Measurements from ENCODE around the gene ADAMTS17.
"Not testable (repeated sequence)": the region's sequence is repeated elsewhere in the genome, so short reads cannot be mapped to it uniquely, and the experiment has no call there.

Gene ADAMTS17

DNA sequence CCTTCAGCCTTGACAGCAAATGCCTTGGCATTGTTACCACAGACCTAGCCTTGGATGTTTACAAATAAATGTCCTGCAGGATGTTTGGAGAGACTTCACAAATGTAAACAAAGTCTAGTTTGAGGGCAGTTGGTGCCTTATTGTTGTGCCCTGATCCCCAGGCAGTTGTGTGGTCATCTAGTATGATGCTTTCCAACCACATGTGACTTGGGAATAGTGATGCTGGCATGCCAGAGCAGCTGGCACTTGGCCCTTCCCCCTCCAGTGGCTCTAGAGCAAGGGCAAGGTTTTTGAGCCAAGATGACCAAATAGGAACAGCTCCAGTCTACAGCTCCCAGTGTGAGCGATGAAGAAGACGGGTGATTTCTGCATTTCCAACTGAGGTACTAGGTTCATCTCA lies 258.2 kb downstream of the ADAMTS17 start:
- DNase-seq (ENCODE audit: low read depth) = no peak

DNA sequence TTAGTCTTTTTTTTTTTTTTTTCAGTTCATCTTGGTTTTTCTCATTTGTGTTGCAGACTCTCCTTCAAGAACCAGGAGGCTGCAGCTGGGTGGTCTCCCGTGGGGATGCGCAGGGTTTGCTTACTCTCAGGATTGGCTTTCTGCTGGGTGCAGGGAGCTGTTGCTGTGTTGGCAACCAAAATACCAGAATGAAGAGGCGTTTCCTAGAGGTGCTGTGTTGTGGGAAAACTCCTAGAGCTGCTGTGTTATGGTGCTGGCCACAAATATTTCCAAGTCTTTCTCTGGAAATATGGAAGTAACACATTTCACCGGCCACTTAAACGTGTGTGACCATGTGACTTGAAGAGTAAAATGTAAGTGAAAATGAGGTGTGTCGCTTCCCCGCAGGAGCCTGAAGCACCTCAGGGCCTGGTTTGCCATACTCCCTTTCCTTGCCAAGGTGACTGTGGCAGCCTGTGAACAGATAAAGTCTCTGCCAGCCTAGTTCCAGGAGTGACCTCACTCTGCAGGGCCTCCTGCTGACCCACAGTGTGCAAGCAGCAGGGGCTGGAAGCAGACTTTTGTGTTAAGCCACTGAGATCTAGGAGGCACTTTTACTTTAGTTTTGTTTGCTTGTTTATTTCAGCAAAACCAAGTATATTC lies 258.9 kb downstream of the ADAMTS17 start:
- no peak for DNase-seq (ENCODE audit: low read depth)

DNA sequence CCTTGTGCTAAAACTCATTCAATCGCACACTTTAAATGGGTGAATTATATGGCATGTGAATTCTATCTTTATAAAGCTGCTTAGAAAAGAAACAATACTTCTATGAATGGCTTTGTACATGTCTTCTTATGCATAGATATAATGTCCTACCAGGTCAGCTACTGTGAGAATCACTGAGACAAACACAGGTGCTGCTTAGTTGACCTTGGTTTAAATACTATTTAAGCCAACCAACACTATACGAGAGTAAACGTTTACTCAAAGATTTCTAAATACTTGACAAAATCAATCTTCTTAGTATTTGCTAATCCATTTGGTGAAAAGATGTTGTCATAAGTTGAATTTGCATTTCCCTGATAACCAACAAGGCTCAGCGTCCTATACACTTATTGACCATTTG lies 260.3 kb downstream of the ADAMTS17 start:
- DNase-seq (ENCODE audit: low read depth) = no peak

DNA sequence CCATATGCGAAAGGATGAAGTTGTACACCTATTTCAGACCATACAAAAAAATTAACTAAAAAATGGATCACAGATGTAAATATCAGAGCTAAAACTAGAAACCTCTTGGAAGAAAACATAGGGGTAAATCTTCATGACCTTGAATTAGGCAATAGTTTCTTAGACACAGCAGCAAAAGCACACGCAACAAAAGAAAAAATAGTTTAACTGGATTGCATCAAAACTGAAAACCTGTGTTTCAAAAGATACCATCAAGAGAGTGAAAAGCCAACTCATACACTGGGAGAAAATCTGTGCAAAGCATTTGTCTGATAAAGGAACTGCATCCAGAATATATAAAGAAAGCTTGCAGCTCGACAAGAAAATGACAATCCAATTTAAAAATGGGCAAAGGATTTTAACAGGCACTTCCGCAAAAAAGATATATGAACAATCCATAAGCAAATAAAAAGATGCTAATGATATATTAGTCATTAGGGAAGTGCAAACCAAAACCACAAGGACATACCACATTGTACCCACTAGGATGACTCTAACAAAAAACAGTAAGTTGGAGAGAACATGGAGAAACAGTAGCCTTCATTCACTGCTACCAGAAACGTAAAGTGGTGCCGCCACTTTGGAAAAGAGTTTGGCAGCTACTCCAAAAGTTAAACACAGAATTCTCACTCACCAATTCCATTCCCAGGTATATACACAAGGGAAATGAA lies 263.1 kb downstream of the ADAMTS17 start:
- peak; percentile 13 for DNase-seq (ENCODE audit: low read depth)

DNA sequence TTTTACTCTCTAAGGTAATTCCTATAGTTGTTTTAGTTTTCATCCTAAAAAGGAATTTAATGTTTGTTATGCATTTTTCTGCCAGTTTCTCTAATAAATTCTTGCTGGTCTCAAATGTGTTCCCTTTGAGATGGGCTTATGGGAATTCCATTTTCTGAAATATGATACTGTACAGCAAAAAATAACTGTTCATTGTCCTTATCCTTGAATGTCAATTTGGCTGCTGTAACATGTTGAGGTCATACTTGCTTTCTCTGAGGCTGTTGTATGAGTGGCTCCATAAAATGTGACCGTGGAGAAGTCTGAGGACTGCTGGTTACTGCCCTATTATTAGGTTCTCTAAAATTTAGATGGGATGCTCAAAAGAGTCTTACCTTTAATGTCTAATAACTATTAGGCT lies 266.5 kb downstream of the ADAMTS17 start:
- DNase-seq (ENCODE audit: low read depth) = no peak

DNA sequence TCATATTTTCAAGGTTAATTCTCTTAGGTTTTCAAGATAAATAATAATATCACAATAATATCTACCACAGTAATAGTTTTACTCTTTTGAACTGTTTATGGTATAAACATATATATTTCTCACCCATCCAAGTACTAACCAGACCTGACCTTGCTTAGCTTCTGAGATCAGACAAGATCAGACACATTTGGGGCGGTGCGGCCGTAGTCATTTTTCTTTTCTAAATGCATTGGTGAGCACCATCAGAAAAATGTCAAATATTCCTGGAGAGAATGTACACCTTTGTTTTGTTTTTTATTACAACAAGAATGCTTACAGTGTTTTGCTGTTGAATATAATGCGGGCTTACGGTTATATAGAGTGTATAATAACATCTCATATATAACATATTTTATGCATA lies 267.8 kb downstream of the ADAMTS17 start:
- no peak for DNase-seq (ENCODE audit: low read depth)

DNA sequence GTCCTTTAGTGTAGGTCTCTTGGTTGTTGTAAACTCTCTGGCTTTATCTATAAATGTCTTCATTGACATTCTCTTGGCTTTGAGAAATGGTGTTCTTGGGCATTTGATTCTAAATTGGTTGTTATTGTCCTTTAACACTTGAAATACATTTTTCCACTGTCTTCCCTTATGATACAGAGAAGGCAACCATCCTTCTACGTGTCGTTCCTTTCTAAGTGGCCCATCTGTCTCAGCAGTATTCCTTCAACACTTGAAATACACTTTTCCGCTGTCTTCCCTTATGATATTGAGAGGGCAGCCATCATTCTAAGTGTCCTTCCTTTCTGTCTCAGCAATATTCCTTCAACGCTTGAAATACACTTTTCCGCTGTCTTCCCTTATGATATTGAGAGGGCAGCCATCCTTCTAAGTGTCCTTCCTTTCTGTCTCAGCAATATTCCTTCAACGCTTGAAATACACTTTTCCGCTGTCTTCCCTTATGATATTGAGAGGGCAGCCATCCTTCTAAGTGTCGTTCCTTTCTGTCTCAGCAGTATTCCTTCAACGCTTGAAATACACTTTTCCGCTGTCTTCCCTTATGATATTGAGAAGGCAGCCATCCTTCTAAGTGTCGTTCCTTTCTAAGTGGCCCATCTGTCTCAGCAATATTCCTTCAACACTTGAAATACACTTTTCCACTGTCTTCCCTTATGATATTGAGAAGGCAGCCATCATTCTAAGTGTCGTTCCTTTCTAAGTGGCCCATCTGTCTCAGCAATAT lies 275.1 kb downstream of the ADAMTS17 start:
- not testable (repeated sequence) for DNase-seq (ENCODE audit: low read depth)

GRCh38 chr15:100061944-100062343 lies 279.8 kb downstream of the ADAMTS17 start:
- DNase-seq (ENCODE audit: low read depth) = no peak

DNA sequence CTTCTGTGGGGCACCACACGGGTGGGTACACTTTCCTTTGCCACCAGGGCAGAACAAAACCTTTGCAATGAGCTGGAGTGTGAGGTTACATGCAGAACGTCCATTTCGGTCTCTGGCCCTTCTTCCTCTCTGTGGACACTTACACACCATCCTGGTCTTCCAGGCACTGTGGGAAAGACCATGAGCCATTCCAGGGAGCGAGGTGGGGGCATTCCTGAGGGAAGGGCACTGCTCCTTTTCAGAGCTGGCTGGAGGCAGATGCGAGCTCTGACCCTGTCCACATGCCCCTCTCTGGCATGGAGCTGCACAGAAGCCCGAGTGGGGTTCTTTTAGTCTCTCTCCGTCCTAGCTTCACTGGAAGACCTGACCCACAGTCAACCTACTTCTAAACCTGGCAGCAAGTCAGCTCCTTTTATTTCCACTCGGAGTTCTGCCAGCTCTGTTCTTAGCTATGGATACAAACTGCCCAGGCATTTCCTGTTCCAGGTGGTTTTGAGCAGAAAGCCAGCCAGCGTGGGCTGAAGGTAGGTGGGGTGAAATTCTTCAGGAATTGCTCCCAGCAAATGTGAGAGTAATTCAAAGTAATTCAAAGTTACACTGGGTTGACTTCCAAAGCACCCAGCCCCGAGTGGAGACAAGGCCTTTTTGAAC lies 281.4 kb downstream of the ADAMTS17 start:
- peak; percentile 3 for DNase-seq (ENCODE audit: low read depth)

- no peak for DNase-seq (ENCODE audit: low read depth)
Measured at GRCh38 chr15:100059521-100059920, 282.3 kb downstream of the ADAMTS17 start.

DNA sequence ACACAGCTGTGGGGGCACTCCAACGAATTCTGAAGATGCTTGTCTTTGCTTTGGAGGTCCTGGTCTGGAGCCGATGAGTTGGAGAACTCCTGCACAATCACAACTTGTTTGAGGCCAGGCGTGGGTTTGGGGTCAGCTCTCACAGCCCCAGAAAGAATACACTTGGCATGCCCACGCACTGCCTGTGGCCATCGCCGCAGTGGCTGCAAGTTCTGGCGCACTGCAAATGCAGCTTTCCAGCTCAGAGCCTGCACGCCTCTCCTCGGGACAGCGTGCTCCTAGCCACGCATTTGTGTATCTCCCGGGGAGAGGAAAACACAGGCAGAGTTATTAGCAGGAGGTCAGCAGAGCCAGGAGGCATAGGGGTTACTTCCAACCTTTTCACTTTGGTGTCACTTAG lies 282.7 kb downstream of the ADAMTS17 start:
- no peak for DNase-seq (ENCODE audit: low read depth)

DNA sequence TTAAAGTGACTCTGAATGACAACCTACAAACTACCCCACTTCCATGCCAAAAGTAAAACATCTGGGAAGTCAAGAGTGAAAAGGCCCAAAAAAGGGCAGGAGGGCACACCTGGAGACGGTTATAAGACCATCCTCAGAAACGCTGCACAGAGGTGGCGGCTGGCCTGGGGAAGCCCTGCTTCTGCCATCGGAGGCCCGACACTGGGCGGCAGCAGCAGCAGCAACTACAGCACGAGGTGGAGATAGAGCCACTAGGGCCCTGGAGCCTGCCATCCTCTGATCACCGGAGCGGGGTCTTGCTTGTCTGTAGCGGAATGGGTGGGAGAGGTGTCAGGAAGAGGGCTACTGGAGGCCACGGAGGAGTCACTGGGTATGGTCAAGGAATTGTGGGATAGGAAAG lies 283.3 kb downstream of the ADAMTS17 start:
- DNase-seq (ENCODE audit: low read depth) = no peak

DNA sequence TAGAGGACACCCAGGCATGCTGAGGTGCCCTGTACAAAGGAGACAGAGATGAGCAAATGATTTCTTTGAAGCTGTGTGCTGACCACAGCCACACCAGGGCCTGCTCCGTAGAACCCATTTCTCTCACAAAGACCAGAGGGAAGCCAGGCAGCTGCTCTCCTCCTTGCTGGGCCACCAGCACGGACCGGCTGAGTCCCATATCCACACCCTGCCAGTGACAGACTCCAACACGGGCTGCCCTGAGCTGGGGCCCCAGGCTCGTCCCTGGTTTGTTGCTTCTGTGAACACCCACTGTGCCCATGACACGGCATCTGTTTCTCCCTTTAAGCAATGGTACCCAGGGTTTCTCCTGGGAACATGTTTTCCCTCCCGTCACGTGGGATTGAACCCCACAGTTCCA lies 284.5 kb downstream of the ADAMTS17 start:
- DNase-seq (ENCODE audit: low read depth) = no peak

- DNase-seq (ENCODE audit: low read depth) = no peak
Measured at GRCh38 chr15:100056411-100057072, 285.2 kb downstream of the ADAMTS17 start.

GRCh38 chr15:100055821-100056220 lies 286.0 kb downstream of the ADAMTS17 start:
- no peak for DNase-seq (ENCODE audit: low read depth)

DNA sequence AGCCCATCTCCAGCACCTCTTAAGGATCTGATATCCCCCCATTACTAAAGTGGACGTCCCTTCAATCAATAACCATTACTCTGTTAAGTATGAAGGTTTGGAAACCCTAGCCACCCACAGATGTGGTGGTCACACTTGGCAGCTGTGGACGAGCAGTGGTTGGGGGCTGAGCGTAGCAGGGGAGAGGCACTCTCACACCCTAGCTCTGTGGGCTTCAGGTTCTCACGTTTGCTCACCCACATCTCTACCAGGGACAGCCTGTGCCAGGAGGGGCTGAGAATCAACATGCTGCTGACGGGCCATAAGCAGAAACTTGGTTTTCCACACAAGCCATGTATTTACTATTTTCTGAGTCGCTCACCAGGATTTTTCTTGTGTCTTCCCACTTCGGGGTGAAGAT lies 287.2 kb downstream of the ADAMTS17 start:
- no peak for DNase-seq (ENCODE audit: low read depth)

- no peak for DNase-seq (ENCODE audit: low read depth)
Measured at GRCh38 chr15:100053474-100054121, 288.2 kb downstream of the ADAMTS17 start.

DNA sequence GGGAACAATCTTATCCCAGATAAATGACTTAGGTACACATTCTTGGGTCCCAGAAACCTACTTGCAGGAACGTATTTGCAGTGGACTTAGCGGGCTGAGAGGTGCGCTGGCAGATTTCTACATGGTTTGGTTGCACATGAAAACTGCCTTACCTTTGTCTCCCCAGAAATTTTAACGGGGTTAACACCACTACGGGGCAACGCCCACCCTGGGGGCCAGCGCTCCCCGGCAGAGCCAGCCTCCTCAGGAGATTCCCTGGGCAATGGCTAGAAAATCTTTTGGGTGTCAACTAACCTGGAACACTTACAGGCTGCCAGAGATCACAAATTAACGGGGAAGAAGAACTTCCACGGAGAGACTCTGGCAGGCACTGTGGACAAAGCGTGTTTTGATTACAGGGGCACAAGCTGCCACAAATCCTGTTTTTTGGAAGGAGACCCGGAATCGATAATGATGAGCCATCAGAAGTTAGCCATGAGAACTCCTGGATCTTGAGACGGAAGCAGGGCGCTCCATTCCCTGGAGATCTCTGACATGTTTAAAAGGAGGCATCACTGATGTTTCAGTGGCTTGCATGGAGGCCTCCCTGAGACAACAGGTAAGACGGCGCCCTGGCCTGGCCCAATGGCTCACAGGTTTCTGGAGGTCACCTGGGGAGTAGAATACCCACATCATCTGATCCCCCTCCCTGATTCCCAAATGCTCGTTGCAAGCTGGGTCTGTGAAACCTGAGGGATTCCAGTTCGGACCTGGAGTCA lies 288.9 kb downstream of the ADAMTS17 start:
- no peak for DNase-seq (ENCODE audit: low read depth)

DNA sequence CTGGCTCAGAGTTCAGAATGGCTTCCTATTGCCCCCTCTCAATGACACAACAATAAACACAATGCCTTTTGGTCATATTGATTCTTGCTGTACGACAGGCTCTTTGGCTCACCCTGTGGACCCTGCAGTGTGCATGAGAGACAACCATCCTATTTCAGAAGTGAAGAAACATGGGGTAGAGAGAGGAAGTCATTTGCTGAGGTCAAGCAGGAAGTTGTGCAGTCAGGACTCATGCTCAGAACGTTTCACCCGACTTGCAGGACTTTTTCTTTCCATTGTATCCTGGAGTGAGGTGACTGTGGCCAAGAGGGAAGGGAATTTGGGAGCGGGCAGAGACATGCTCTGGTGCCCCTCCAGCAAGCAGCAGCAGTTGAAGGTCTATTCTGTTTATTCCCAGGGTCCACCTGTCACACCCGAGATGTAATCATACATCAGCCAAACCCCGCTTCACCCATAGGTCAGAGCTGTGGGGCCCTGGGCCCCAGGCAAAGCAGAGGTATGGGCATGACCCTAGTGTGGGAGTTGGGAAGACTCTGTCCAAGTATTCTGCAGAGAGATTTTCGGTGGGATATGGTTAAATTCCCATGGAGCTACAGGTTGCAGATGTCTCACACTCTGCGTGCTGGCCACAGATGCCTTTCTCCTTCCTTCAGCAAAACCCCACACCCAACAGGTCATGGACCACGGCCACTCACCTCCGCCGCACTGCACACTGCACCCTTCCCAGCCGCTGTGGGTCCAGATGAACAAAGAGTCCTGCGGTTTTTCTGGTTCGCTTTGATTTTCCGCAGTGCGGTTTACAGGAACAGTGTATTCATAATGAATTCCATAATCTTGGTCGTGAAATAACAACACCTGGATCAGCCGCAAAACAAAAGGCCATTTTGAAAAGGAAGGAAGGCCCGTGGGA lies 290.6 kb downstream of the ADAMTS17 start:
- no peak for DNase-seq (ENCODE audit: low read depth)

All from ELR (cell line).